K562 (cell line): Measurements from ENCODE around the gene SCYL1. TPM values are rescaled to one million over a fixed set of nuclear protein-coding genes. Genes with fewer than 3 reads are reported as not detected.

Source experiments
- ASH1L ChIP-seq: fragments of 450-650 bp; IDR thresholded peaks from 2 replicates; pipeline ENCODE4 v1.6.1; 2018; ENCODE audit warnings: borderline replicate concordance, mild to moderate bottlenecking, low read depth; ENCODE audit not compliant: partially characterized antibody
- BRF1 ChIP-seq: IDR thresholded peaks from 3 replicates; pipeline ENCODE4 v1.6.1; 2011; ENCODE audit warnings: borderline replicate concordance, mild to moderate bottlenecking; ENCODE audit not compliant: insufficient read length; ENCODE audit errors: extremely low read depth
- HEY1 ChIP-seq: fragments of 250-450 bp; sonication (Bioruptor Pico); IDR thresholded peaks from 2 replicates; pipeline ENCODE4 v1.5.0; 2020; ENCODE audit warnings: mild to moderate bottlenecking, moderate library complexity, borderline replicate concordance
- JUNB ChIP-seq: fragments of 450-650 bp; formaldehyde crosslinking; conservative IDR thresholded peaks from 2 replicates; pipeline ENCODE4 v1.4.0; 2020; ENCODE audit warnings: mild to moderate bottlenecking
- NFXL1 ChIP-seq: fragments of 450-650 bp; formaldehyde crosslinking; IDR thresholded peaks from 2 replicates; pipeline ENCODE4 v1.4.0; 2021; ENCODE audit warnings: mild to moderate bottlenecking
- RAD21 ChIP-seq, 2 experiments: fragments of 250-450 bp in 1 of 2; fragments of 450-650 bp in 1 of 2; sonication (Bioruptor Pico) in 1 of 2; formaldehyde crosslinking in 1 of 2; IDR thresholded peaks in 1 of 2; conservative IDR thresholded peaks in 1 of 2; 2 replicates each; pipeline versions ENCODE4 v1.4.0 to v1.8.0; 2020 to 2022; ENCODE audit warnings: mild to moderate bottlenecking in 2 of 2, moderate library complexity in 1 of 2
- SIN3A ChIP-seq, 2 experiments: fragments of 150-350 bp in 1 of 2; IDR thresholded peaks; 2 replicates each; pipeline ENCODE4 v1.6.1; 2011 to 2016; ENCODE audit warnings: borderline replicate concordance in 2 of 2, low read depth in 2 of 2, low read length in 2 of 2, mild to moderate bottlenecking in 2 of 2, moderate library complexity in 2 of 2; ENCODE audit not compliant: control insufficient read depth in 1 of 2
- SUPT5H ChIP-seq: fragments of 450-650 bp; IDR thresholded peaks from 2 replicates; pipeline ENCODE4 v1.6.1; 2016
- TAF15 ChIP-seq: fragments of 200-400 bp; formaldehyde crosslinking; IDR thresholded peaks from 2 replicates; pipeline ENCODE4 v1.6.1; 2017; ENCODE audit warnings: mild to moderate bottlenecking, low read depth, low read length, moderate library complexity
- U2AF1 ChIP-seq: fragments of 200-400 bp; formaldehyde crosslinking; optimal IDR thresholded peaks from 2 replicates; pipeline ENCODE3; 2017; ENCODE audit warnings: mild to moderate bottlenecking, low read depth, low read length, moderate library complexity
- U2AF2 ChIP-seq: fragments of 200-400 bp; formaldehyde crosslinking; optimal IDR thresholded peaks from 2 replicates; pipeline ENCODE3; 2017; ENCODE audit warnings: low read depth, mild to moderate bottlenecking, low read length
- ZNF133 ChIP-seq: fragments of 250-450 bp; sonication (Bioruptor Pico); IDR thresholded peaks from 2 replicates; pipeline ENCODE4 v1.4.0; 2020; ENCODE audit warnings: mild to moderate bottlenecking
- ZNF780A ChIP-seq: fragments of 250-450 bp; sonication (Bioruptor Pico); IDR thresholded peaks from 2 replicates; pipeline ENCODE4 v1.5.0; 2021; ENCODE audit warnings: mild to moderate bottlenecking
- ZSCAN29 ChIP-seq: fragments of 450-650 bp; IDR thresholded peaks from 2 replicates; pipeline ENCODE4 v1.6.1; 2017
- polyA plus RNA-seq, 8 experiments: library from polyadenylated mRNA; depleted of rRNA in 4 of 8; stranded (reverse) in 5 of 8; unstranded in 3 of 8; fragments of >200 nt; fragmentation: Nextera tagmentation in 2 of 8; fragmentation: Illumina TruSeq in 1 of 8; extraction: Ambion mirVana in 2 of 8; extraction: Trizol in 1 of 8; gene quantifications; 2 replicates each; pipeline versions ENCODE4 v1.2.1 to v1.2.3, GENCODE V29; 2011 to 2014; ENCODE audit warnings: inconsistent platforms in 1 of 8, missing spikeins in 1 of 8
- total RNA-seq, 7 experiments: library from RNA; depleted of rRNA in 6 of 7; stranded (reverse); fragments of >200 nt in 6 of 7; fragmentation: Illumina TruSeq in 2 of 7; extraction: Trizol in 2 of 7; gene quantifications; 2 replicates each; pipeline versions ENCODE4 v1.2.1 to v1.2.3, GENCODE V29; 2011 to 2021; ENCODE audit warnings: low replicate concordance in 1 of 7
- TF ChIP-seq, protein P1 (sequence below), 2 experiments: fragments of 450-650 bp in 1 of 2; IDR thresholded peaks; 2 replicates each; pipeline ENCODE4 v1.6.1; 2011 to 2017; ENCODE audit warnings: low read depth in 2 of 2, antibody characterized with exemption in 1 of 2, borderline replicate concordance in 1 of 2, low read length in 1 of 2, mild to moderate bottlenecking in 1 of 2, mixed read lengths in 1 of 2; ENCODE audit not compliant: control insufficient read depth in 1 of 2
- TF ChIP-seq, protein P2 (sequence below): fragments of 450-650 bp; formaldehyde crosslinking; IDR thresholded peaks from 2 replicates; pipeline ENCODE4 v1.4.0; 2022; ENCODE audit warnings: mild to moderate bottlenecking, moderate library complexity
- TF ChIP-seq, protein P3 (sequence below): fragments of 250-450 bp; sonication (Bioruptor Pico); IDR thresholded peaks from 2 replicates; pipeline ENCODE4 v1.8.0; 2021; ENCODE audit warnings: moderate library complexity, mild to moderate bottlenecking, inconsistent platforms
- TF ChIP-seq, protein P4 (sequence below): fragments of 250-450 bp; sonication (Bioruptor Pico); IDR thresholded peaks from 2 replicates; pipeline ENCODE4 v1.4.0; 2020; ENCODE audit warnings: borderline replicate concordance

SCYL1 gene
- total and polyA plus RNA-seq, 9 of the 15 experiments (the other 6 are each of a cell fraction or from before 2014, with no cell fraction given), result 1.9 to 145 (median 57.6) TPM

DNA sequence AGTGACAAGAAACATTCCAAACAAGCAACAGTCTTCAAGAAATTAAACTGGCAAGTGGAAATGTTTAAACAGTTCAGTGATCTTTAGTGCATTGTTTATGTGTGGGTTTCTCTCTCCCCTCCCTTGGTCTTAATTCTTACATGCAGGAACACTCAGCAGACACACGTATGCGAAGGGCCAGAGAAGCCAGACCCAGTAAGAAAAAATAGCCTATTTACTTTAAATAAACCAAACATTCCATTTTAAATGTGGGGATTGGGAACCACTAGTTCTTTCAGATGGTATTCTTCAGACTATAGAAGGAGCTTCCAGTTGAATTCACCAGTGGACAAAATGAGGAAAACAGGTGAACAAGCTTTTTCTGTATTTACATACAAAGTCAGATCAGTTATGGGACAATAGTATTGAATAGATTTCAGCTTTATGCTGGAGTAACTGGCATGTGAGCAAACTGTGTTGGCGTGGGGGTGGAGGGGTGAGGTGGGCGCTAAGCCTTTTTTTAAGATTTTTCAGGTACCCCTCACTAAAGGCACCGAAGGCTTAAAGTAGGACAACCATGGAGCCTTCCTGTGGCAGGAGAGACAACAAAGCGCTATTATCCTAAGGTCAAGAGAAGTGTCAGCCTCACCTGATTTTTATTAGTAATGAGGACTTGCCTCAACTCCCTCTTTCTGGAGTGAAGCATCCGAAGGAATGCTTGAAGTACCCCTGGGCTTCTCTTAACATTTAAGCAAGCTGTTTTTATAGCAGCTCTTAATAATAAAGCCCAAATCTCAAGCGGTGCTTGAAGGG is 20.0 kb upstream of the SCYL1 start (continued):
- TF ChIP-seq, protein P1, sequence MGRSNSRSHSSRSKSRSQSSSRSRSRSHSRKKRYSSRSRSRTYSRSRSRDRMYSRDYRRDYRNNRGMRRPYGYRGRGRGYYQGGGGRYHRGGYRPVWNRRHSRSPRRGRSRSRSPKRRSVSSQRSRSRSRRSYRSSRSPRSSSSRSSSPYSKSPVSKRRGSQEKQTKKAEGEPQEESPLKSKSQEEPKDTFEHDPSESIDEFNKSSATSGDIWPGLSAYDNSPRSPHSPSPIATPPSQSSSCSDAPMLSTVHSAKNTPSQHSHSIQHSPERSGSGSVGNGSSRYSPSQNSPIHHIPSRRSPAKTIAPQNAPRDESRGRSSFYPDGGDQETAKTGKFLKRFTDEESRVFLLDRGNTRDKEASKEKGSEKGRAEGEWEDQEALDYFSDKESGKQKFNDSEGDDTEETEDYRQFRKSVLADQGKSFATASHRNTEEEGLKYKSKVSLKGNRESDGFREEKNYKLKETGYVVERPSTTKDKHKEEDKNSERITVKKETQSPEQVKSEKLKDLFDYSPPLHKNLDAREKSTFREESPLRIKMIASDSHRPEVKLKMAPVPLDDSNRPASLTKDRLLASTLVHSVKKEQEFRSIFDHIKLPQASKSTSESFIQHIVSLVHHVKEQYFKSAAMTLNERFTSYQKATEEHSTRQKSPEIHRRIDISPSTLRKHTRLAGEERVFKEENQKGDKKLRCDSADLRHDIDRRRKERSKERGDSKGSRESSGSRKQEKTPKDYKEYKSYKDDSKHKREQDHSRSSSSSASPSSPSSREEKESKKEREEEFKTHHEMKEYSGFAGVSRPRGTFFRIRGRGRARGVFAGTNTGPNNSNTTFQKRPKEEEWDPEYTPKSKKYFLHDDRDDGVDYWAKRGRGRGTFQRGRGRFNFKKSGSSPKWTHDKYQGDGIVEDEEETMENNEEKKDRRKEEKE (IDR thresholded peaks at IDR 0.05; ENCODE audit: borderline replicate concordance in 1 of 2, control insufficient read depth in 1 of 2, low read depth in 2 of 2, low read length in 1 of 2), result peak in 1 of 2 experiments; percentile 64; a peak in 2 of 4 replicates
- TF ChIP-seq ZNF133 (CRISPR knock-in tag) (no peak), ZSCAN29 (no peak), HEY1 (peak; percentile 74; the same call in 1 of the 2 replicates), BRF1 (no peak), JUNB (CRISPR knock-in tag) (no peak), SUPT5H (peak; percentile 37; the same call in 1 of the 2 replicates), NFXL1 (CRISPR knock-in tag) (0 out of 2 replicates have a peak, but pooled peaks have one; percentile 27), U2AF1 (no peak), ZNF780A (CRISPR knock-in tag) (no peak), RAD21 (CRISPR knock-in tag; conservative IDR thresholded peaks at IDR 0.05 in 1 of 2, IDR thresholded peaks at IDR 0.05 in 1 of 2) (no peak), U2AF2 (no peak), SIN3A (IDR thresholded peaks at IDR 0.05; ENCODE audit: borderline replicate concordance in 2 of 2, control insufficient read depth in 1 of 2, low read depth in 2 of 2, low read length in 2 of 2) (peak in 1 of 2 experiments; percentile 30; a peak in 2 of 4 replicates), TAF15 (no peak), ASH1L (no peak)
- TF ChIP-seq, protein P2, sequence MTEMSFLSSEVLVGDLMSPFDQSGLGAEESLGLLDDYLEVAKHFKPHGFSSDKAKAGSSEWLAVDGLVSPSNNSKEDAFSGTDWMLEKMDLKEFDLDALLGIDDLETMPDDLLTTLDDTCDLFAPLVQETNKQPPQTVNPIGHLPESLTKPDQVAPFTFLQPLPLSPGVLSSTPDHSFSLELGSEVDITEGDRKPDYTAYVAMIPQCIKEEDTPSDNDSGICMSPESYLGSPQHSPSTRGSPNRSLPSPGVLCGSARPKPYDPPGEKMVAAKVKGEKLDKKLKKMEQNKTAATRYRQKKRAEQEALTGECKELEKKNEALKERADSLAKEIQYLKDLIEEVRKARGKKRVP (CRISPR knock-in tag), result peak; percentile 60; the same call in 1 of the 2 replicates
- TF ChIP-seq, protein P3, sequence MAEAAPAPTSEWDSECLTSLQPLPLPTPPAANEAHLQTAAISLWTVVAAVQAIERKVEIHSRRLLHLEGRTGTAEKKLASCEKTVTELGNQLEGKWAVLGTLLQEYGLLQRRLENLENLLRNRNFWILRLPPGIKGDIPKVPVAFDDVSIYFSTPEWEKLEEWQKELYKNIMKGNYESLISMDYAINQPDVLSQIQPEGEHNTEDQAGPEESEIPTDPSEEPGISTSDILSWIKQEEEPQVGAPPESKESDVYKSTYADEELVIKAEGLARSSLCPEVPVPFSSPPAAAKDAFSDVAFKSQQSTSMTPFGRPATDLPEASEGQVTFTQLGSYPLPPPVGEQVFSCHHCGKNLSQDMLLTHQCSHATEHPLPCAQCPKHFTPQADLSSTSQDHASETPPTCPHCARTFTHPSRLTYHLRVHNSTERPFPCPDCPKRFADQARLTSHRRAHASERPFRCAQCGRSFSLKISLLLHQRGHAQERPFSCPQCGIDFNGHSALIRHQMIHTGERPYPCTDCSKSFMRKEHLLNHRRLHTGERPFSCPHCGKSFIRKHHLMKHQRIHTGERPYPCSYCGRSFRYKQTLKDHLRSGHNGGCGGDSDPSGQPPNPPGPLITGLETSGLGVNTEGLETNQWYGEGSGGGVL, result no peak
- TF ChIP-seq, protein P4, sequence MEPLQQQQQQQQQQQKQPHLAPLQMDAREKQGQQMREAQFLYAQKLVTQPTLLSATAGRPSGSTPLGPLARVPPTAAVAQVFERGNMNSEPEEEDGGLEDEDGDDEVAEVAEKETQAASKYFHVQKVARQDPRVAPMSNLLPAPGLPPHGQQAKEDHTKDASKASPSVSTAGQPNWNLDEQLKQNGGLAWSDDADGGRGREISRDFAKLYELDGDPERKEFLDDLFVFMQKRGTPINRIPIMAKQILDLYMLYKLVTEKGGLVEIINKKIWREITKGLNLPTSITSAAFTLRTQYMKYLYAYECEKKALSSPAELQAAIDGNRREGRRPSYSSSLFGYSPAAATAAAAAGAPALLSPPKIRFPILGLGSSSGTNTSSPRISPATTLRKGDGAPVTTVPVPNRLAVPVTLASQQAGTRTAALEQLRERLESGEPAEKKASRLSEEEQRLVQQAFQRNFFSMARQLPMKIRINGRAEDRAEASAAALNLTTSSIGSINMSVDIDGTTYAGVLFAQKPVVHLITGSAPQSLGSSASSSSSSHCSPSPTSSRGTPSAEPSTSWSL (CRISPR knock-in tag), result no peak
